AG10803 (cell line): ENCODE measurements around the gene SHISAL1.

Experiments
- DNase-seq: peaks from one replicate; pipeline ENCODE4 v3.0.0; 2010; ENCODE audit warnings: low read depth
- H3K4me3 ChIP-seq: 2 replicates; pipeline ENCODE4 v1.5.1; 2011; ENCODE audit warnings: mild to moderate bottlenecking, low read length, control low read depth
- TF ChIP-seq, protein P1 (sequence below): conservative IDR thresholded peaks from 2 replicates; pipeline ENCODE4 v1.5.1; 2011; ENCODE audit warnings: mild to moderate bottlenecking, low read length, control low read depth, inconsistent platforms

Gene SHISAL1

DNA sequence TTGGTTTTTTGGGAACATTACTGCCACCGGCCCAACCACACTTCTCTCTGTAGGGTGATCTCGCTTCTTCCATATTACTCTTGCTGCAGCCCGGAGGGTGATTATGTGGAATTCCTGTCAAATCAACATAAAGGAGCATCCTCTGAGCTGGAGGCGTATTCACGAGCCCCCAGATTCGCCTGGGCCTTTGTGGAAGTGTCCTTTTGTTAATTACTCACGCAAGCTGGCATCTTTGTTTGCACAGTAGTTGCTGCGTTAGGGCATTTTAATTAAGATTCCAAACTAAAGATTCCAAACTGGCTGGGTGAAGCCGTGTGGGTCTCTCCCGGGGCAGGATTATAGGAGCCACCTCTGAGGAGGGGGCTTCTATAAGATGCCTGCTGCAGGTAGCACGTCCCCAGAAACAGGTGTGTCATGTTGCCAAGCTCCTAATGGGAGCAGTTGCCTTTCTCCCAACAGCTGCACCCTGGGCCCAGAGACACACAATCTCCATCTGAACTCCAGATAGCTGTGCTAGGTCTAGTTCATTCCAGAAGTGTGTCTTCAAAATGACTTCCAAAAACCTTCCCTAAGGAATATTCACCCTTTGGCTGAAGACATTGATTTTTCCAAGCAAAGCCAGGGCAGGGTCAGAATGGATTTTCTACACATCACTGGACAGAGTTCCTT lies 40.9 kb downstream of the SHISAL1 start:
- no peak for DNase-seq
- H3K4me3 ChIP-seq = no peak overlapping the region
- TF ChIP-seq, protein P1, sequence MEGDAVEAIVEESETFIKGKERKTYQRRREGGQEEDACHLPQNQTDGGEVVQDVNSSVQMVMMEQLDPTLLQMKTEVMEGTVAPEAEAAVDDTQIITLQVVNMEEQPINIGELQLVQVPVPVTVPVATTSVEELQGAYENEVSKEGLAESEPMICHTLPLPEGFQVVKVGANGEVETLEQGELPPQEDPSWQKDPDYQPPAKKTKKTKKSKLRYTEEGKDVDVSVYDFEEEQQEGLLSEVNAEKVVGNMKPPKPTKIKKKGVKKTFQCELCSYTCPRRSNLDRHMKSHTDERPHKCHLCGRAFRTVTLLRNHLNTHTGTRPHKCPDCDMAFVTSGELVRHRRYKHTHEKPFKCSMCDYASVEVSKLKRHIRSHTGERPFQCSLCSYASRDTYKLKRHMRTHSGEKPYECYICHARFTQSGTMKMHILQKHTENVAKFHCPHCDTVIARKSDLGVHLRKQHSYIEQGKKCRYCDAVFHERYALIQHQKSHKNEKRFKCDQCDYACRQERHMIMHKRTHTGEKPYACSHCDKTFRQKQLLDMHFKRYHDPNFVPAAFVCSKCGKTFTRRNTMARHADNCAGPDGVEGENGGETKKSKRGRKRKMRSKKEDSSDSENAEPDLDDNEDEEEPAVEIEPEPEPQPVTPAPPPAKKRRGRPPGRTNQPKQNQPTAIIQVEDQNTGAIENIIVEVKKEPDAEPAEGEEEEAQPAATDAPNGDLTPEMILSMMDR = no peak

DNA sequence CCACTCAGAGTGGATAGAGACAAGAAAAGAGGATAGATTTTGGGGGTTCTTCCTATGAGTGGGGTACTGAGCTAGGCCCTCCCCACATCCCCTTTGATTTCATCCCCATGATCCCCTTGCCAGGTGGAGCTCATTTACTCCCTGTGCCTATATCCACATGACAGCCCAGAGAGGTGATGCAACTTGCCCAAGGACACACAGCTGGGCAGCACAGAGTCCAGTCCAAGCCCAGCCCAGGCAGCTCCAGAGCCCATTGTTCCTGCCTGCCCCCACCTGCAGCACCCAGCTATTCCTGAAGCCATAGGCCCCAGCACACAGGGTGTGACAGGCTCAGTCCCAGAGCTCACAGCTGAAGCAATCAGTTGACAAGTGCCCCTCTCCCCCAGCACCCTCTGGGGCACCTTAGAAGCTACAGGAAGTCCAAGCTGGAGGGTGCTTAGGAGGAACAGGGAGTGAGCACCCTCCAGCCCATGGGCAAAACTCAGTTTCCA lies 41.7 kb downstream of the SHISAL1 start:
- DNase-seq = no peak
- H3K4me3 ChIP-seq = no peak overlapping the region
- TF ChIP-seq, protein P1 = no peak

DNA sequence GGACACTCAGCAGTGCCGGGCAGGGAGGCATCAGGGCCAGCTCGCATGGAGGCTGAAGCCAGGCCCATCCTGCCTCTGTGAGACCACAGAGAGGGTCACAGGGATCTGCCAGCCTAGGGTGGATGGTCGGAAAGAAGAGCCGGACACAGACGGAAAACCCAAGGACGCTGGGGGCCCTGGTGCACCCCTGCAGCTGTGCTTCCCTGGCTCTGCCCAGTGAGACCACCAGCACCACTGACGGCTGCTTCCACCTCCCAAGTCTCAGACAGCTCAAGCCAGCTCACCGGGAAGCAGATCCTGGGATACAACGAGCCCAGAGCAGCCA lies 42.2 kb downstream of the SHISAL1 start:
- H3K4me3 ChIP-seq = no peak overlapping the region
- TF ChIP-seq, protein P1 = no peak
- no peak for DNase-seq

DNA sequence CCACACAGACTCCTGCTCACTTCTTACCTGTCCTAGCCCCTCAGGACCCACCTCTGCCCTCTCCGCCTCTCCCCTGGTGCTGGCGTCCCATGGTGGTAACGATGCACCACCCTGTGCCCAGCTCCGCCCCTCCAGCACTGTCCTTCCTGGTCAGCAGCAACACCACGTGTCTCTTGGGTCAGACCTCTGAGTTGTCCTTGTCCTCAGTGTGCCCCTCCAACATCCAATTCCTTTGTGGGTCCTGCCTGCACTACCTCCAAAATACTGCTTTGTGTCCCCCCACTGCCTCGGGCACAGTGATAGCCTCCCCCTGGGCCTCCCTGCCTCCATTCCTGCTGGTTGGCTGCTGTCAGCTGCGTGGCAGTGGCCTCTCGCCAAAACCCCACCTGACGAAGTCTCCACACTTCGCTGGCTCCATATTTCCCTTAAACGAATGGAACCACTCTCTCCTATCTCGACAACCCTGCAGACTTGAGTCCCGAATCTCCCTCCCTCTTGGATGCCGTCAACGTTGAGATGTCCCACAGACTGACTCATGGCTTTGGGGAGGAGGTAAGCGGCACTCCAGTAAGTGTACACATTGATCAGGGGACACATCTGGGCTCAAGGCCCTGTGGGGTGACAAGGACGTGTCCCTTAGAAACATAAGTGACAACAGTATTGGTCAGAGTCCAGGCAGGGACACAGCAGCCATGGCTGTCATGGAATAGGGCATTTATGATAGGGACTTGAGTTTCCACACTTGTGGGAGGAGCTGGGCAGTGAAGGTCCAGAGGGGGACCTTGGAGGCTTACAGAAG lies 42.8 kb downstream of the SHISAL1 start:
- no peak for DNase-seq
- TF ChIP-seq, protein P1 = no peak
- no peak overlapping the region for H3K4me3 ChIP-seq

DNA sequence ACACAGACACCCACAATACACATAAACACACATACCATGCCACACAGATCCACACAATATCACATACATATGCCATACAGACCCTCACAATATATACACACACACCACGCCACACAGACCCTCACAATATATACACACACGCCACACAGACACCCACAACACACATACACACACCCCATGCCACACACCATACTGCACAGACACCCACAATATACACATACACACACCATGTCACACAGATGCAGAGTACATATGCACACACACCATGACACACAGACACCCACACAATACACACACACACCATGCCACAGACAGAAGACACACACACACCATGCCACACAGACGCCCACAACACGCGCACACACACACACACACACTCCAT lies 43.6 kb downstream of the SHISAL1 start:
- TF ChIP-seq, protein P1 = no peak
- DNase-seq = no peak
- no peak overlapping the region for H3K4me3 ChIP-seq

DNA sequence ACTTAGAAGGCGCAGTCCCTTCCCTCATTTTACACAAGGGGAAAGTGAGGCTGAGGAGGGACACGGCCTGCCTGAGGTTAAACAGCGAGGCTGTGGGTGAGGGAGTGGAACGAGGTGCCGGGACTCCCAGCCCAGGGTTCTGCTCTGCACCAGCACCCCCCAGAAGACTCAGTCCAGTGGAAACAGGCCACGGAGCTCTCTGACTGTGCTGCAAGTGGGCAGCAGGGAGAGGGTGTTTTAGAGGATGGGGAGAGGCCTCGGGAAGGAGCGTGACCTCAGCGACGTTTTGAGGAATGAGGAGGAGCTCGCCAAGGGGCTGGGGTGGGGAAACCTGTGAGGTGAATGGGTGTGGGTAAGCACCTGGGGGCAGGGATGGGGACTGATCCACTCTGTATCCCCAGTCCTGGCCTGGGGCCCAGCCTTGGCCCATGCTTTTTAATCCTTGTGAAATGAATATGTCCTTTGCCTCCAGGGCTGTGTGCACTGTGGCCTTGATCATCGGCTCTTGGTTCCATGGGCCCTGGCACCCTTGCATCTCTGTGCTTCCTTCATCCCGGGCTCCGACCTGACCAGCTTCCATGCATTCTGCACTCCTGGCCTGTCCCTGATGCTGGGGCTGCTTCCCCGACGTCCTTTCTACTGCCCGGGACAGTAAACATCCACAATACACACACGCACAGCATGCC lies 44.2 kb downstream of the SHISAL1 start:
- TF ChIP-seq, protein P1 = no peak
- no peak for DNase-seq

More for the DNA sequence above, 44.2 kb downstream of the SHISAL1 start:
- H3K4me3 ChIP-seq = no peak overlapping the region
